Caco-2 (cell line): ENCODE results near the gene DSCAML1. TPM values are rescaled to one million over a fixed set of nuclear protein-coding genes. Genes with fewer than 3 reads are reported as not detected.

Experiments
- BruUV-seq: library from RNA; stranded (reverse); fragments of 400-500 nt; replicated peaks from 2 replicates; lab custom pipeline; 2021; lab: Mats Ljungman, UMichigan
- CTCF ChIA-PET: fragments of 300-600 bp; sonication (Branson Sonifier 250); formaldehyde crosslinking; loops from one replicate; lab custom pipeline; 2022; ENCODE audit warnings: antibody characterized with exemption; lab: Charles Lee
- POLR2A ChIA-PET: fragments of 300-600 bp; sonication (Branson Sonifier 250); formaldehyde crosslinking; loops from one replicate; lab custom pipeline; 2022; ENCODE audit warnings: antibody characterized with exemption; lab: Charles Lee
- DNase-seq, 2 experiments: peaks; one replicate each; pipeline versions ENCODE4 v3.0.0 to v3.0.0-alpha.2; 2020 to 2022
- H3K27me3 ChIP-seq: replicated peaks from 2 replicates; pipeline ENCODE4 v1.6.0; 2011; ENCODE audit warnings: low read length; ENCODE audit not compliant: control insufficient read depth, insufficient read depth
- H3K36me3 ChIP-seq: 2 replicates; pipeline ENCODE4 v1.5.1; 2011; ENCODE audit warnings: low read length; ENCODE audit not compliant: control insufficient read depth, insufficient read depth
- H3K4me1 ChIP-seq: fragments of 250-450 bp; sonication (Bioruptor Pico); 2 replicates; pipeline ENCODE4 v1.5.1; 2020; ENCODE audit warnings: mild to moderate bottlenecking
- H3K4me3 ChIP-seq: 2 replicates; pipeline ENCODE4 v1.5.1; 2011; ENCODE audit warnings: low read depth, mild to moderate bottlenecking, control low read depth, low read length
- H3K9me3 ChIP-seq: fragments of 250-450 bp; sonication (Bioruptor Pico); 2 replicates; pipeline ENCODE4 v1.5.1; 2020; ENCODE audit warnings: mild to moderate bottlenecking, moderate library complexity
- H3K27ac Mint-ChIP-seq: one replicate; pipeline ENCODE4 v1.8.0; 2022; ENCODE audit warnings: mixed read lengths; ENCODE audit not compliant: unreplicated experiment
- H3K27me3 Mint-ChIP-seq: one replicate; pipeline ENCODE4 v1.8.0; 2022; ENCODE audit warnings: mixed read lengths; ENCODE audit not compliant: insufficient read depth, unreplicated experiment
- H3K36me3 Mint-ChIP-seq: one replicate; pipeline ENCODE4 v1.8.0; 2022; ENCODE audit warnings: mild to moderate bottlenecking, mixed read lengths; ENCODE audit not compliant: insufficient read depth, unreplicated experiment
- H3K4me1 Mint-ChIP-seq: one replicate; pipeline ENCODE4 v1.8.0; 2022; ENCODE audit warnings: low read depth, mixed read lengths; ENCODE audit not compliant: unreplicated experiment
- H3K4me3 Mint-ChIP-seq: one replicate; pipeline ENCODE4 v1.8.0; 2022; ENCODE audit warnings: mild to moderate bottlenecking, moderate library complexity, mixed read lengths; ENCODE audit not compliant: unreplicated experiment
- H3K9me3 Mint-ChIP-seq: one replicate; pipeline ENCODE4 v1.8.0; 2022; ENCODE audit warnings: mixed read lengths; ENCODE audit not compliant: unreplicated experiment
- intact Hi-C: fragments of 100-400 bp; cut with micrococcal nuclease; formaldehyde crosslinking; loops from one replicate; pipeline ENCODE4 v1.10.0; 2022; ENCODE audit not compliant: unreplicated experiment
- total RNA-seq: library from RNA; stranded (reverse); gene quantifications from 2 replicates; pipeline ENCODE4 v1.2.3, GENCODE V29; 2022
- TF ChIP-seq, protein P1 (sequence below), 2 experiments: fragments of 200-600 bp in 1 of 2; IDR thresholded peaks; 1 replicate in 1 of 2; 2 replicates in 1 of 2; pipeline versions ENCODE4 v1.5.1 to v1.8.0; 2011 to 2022; ENCODE audit warnings: antibody characterized with exemption in 1 of 2, control low read depth in 1 of 2, inconsistent platforms in 1 of 2, low read depth in 1 of 2, low read length in 1 of 2, mild to moderate bottlenecking in 1 of 2, moderate library complexity in 1 of 2; ENCODE audit not compliant: insufficient read depth in 1 of 2, severe bottlenecking in 1 of 2, unreplicated experiment in 1 of 2

The DSCAML1 gene
- total RNA-seq, 1 experiment from 2014 or later = not detected

DNA sequence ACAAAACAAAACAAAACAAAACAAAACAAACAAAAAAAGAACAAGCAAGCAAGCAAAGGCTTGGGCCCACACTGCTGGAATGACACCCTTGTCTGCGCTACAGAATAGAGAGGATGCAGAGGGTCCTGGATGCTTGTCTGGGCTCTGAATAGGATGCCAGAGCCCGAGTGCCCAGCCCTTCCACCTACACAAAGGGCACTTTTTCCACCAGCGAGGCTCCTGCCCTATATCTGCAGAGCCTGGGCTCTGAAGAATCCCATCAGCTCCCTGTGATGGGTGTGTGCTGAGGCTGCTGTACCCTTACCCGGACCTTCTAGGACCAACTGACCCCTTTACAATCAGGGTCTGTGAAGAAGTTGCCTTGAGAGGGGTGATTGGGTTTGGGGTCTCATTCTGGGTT is 221.2 kb downstream of the DSCAML1 start:
- ChIA-PET POLR2A (no interaction called here), CTCF (no interaction called here)
- H3K4me1 ChIP-seq = no peaks in the 10 kb centered on the region
- Mint-ChIP-seq H3K27ac (no peak overlapping the region), H3K9me3 (no peaks in the 10 kb centered on the region), H3K4me1 (no peaks in the 10 kb centered on the region), H3K27me3 (peaks cover 25% of the 10 kb centered on the region), H3K36me3 (no peaks in the 10 kb centered on the region), H3K4me3 (no peak overlapping the region)
- intact Hi-C loops = no loop called here
- no peak overlapping the region for H3K4me3 ChIP-seq
- H3K9me3 ChIP-seq = no peaks in the 10 kb centered on the region
- H3K36me3 ChIP-seq = no peaks in the 10 kb centered on the region
- TF ChIP-seq, protein P1, sequence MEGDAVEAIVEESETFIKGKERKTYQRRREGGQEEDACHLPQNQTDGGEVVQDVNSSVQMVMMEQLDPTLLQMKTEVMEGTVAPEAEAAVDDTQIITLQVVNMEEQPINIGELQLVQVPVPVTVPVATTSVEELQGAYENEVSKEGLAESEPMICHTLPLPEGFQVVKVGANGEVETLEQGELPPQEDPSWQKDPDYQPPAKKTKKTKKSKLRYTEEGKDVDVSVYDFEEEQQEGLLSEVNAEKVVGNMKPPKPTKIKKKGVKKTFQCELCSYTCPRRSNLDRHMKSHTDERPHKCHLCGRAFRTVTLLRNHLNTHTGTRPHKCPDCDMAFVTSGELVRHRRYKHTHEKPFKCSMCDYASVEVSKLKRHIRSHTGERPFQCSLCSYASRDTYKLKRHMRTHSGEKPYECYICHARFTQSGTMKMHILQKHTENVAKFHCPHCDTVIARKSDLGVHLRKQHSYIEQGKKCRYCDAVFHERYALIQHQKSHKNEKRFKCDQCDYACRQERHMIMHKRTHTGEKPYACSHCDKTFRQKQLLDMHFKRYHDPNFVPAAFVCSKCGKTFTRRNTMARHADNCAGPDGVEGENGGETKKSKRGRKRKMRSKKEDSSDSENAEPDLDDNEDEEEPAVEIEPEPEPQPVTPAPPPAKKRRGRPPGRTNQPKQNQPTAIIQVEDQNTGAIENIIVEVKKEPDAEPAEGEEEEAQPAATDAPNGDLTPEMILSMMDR (IDR thresholded peaks at IDR 0.05; ENCODE audit: insufficient read depth in 1 of 2, low read depth in 1 of 2, low read length in 1 of 2, severe bottlenecking in 1 of 2, unreplicated experiment in 1 of 2) = no peak
- DNase-seq = peak in 1 of 2 experiments; percentile 22
- no peaks in the 10 kb centered on the region; the same call in 1 of the 2 replicates for H3K27me3 ChIP-seq
- no TSS peak for BruUV-seq

DNA sequence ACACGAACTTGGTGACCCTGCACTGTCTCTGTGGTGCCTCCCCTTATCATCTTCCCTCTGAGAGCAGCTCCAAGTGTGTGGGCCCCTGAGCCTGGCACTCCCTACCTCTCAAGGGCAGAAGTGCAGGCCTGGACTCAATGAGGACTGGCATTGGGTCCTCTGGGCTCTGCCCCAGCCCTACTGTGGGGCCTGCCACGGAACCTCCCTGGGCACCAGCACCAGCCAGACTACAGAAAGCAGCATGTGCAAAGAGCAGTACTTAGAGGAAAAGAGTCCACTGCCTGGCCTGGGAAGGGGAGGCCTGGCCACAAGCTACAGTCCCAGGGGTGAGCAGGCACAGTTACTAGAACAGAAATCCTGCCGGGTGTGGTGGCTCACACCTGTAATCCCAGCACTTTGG is 222.5 kb downstream of the DSCAML1 start:
- Histone ChIP-seq H3K27me3 (no peaks in the 10 kb centered on the region; the same call in 1 of the 2 replicates), H3K4me3 (no peak overlapping the region), H3K9me3 (peaks cover under 1% of the 10 kb centered on the region; the same call in 1 of the 2 replicates), H3K36me3 (no peaks in the 10 kb centered on the region), H3K4me1 (no peaks in the 10 kb centered on the region)
- TF ChIP-seq, protein P1 (IDR thresholded peaks at IDR 0.05; ENCODE audit: insufficient read depth in 1 of 2, low read depth in 1 of 2, low read length in 1 of 2, severe bottlenecking in 1 of 2, unreplicated experiment in 1 of 2) = no peak
- BruUV-seq = no TSS peak
- peaks cover 27% of the 10 kb centered on the region for H3K27me3 Mint-ChIP-seq
- no peaks in the 10 kb centered on the region for H3K9me3 Mint-ChIP-seq
- peak in 1 of 2 experiments; percentile 29 for DNase-seq
- H3K27ac Mint-ChIP-seq = no peak overlapping the region
- POLR2A ChIA-PET = no interaction called here
- intact Hi-C loops = no loop called here
- CTCF ChIA-PET = no interaction called here
- H3K4me3 Mint-ChIP-seq = no peak overlapping the region
- no peaks in the 10 kb centered on the region for H3K4me1 Mint-ChIP-seq
- H3K36me3 Mint-ChIP-seq = no peaks in the 10 kb centered on the region

DNA sequence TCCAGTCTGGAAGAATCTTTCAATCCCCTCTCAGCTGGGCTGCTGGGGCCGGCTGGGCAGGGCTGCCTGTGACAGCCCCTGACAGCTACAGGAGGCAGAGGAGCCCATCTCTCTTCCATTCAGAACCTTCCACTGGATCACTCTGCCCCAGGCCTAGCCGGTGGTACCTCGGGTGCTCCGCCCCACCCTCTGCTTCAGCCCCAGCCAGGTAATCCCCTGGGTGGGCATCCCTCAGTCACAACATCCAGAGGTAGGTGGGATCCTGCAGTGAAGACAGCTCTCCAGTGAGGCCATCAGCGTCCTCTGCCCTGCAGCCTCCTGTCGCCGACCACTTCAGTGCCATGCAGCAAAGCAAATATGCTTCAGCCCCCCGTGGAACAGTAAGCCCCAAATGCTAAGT is 223.7 kb downstream of the DSCAML1 start:
- POLR2A ChIA-PET = no interaction called here

More for the DNA sequence above, 223.7 kb downstream of the DSCAML1 start:
- H3K9me3 Mint-ChIP-seq = no peaks in the 10 kb centered on the region
- Histone ChIP-seq H3K27me3 (no peaks in the 10 kb centered on the region; the same call in 1 of the 2 replicates), H3K9me3 (peaks cover 3% of the 10 kb centered on the region; the same call in 1 of the 2 replicates), H3K36me3 (no peaks in the 10 kb centered on the region), H3K4me1 (no peaks in the 10 kb centered on the region), H3K4me3 (no peak overlapping the region)
- intact Hi-C loops = no loop called here
- no peak overlapping the region for H3K27ac Mint-ChIP-seq
- TF ChIP-seq, protein P1 (IDR thresholded peaks at IDR 0.05; ENCODE audit: insufficient read depth in 1 of 2, low read depth in 1 of 2, low read length in 1 of 2, severe bottlenecking in 1 of 2, unreplicated experiment in 1 of 2) = no peak
- peaks cover 20% of the 10 kb centered on the region for H3K27me3 Mint-ChIP-seq
- CTCF ChIA-PET = no interaction called here
- peak in 1 of 2 experiments; percentile 23 for DNase-seq
- H3K4me3 Mint-ChIP-seq = no peak overlapping the region
- no peaks in the 10 kb centered on the region for H3K36me3 Mint-ChIP-seq
- no peaks in the 10 kb centered on the region for H3K4me1 Mint-ChIP-seq
- BruUV-seq = no TSS peak
